Left renal cortex interstitium (tissue), 4 donors: ENCODE results near the gene TOLLIP. TPM values are rescaled to one million over a fixed set of nuclear protein-coding genes. Genes with fewer than 3 reads are reported as not detected.
"Not testable (repeated sequence)": the region's sequence is repeated elsewhere in the genome, so short reads cannot be mapped to it uniquely, and the experiment has no call there.

ENCODE experiments used
- DNase-seq, 4 donors: peaks; one replicate each; pipeline ENCODE4 v3.0.0-alpha.2; 2013; ENCODE audit warnings: low read depth in 4 of 4, low spot score in 2 of 4, missing footprints in 1 of 4
- polyA plus RNA-seq, 4 donors: library from polyadenylated mRNA; unstranded; fragments of 120-200 nt; gene quantifications; one replicate each; pipeline ENCODE4 v1.2.1, GENCODE V29; 2013; ENCODE audit not compliant: insufficient read length in 4 of 4

Gene TOLLIP
- polyA plus RNA-seq, 4 donors, result 33.0 to 51.5 (median 45.6) TPM

DNA sequence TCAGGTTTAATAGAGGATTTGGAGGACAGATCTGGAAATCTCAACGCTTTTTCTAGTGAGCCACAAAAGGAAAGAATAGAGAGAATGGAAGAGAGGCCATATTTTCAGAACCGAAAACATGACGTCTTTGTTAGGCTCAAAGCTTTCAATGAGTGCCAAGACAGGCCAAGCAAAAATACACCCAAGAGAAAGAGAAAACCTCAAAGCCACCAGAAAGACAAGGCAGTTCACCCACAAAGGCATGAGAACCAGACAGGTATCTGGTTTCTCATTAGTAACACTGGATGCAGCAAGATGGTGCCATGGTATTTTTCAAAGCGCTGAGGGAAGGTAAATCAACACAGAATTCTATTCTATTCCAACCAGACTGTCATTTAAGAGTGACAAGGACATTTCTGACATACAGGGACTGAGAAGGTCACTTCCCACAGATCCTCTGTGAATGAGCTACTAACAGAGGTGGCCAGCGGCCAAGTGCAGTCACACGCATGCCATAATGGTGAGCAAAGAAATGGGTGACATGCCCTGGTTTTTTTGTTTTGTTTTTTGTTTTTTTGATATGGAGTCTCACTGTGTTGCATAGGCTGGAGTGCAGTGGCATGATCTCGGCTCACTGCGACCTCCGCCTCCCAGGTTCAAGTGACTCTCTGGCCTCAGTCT is 41.9 kb downstream of the TOLLIP start:
- no peak for DNase-seq

DNA sequence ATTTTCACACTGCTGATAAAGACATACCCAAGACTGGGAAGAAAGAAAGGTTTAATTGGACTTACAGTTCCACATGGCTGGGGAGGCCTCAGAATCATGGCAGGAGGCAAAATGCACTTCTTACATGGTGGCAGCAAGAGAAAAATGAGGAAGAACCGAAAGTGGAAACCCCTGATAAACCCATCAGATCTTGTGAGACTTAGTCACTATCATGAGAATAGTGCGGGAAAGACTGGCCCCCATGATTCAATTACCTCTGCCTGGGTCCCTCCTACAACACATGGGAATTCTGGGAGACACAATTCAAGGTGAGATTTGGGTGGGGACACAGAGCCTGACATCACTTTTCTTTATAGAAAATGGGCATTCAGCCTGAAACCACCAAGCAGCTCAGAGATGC is 42.5 kb downstream of the TOLLIP start:
- DNase-seq, result not testable (repeated sequence)

DNA sequence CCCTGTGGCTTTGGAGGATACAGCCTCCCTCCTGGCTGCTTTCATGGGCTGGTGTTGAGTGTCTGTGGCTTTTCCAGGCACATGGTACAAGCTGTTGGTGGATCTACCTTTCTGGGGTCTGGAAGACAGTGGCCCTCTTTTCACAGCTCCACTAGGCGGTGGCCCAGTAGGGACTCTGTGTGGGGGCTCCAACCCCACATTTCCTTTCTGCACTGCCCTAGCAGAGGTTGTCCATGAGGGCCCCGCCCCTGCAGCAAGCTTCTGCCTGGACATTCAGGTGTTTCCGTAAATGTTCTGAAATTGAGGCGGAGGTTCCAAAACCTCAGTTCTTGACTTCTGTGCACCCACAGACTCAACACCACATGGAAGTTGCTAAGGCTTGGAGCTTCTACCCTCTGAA is 44.0 kb downstream of the TOLLIP start:
- not testable (repeated sequence) for DNase-seq

- peak in 1 of 4 donors; percentile 13 for DNase-seq
Measured at GRCh38 chr11:1264444-1264843, 45.0 kb downstream of the TOLLIP start.

GRCh38 chr11:1263010-1263409 is 46.4 kb downstream of the TOLLIP start:
- no peak for DNase-seq

DNA sequence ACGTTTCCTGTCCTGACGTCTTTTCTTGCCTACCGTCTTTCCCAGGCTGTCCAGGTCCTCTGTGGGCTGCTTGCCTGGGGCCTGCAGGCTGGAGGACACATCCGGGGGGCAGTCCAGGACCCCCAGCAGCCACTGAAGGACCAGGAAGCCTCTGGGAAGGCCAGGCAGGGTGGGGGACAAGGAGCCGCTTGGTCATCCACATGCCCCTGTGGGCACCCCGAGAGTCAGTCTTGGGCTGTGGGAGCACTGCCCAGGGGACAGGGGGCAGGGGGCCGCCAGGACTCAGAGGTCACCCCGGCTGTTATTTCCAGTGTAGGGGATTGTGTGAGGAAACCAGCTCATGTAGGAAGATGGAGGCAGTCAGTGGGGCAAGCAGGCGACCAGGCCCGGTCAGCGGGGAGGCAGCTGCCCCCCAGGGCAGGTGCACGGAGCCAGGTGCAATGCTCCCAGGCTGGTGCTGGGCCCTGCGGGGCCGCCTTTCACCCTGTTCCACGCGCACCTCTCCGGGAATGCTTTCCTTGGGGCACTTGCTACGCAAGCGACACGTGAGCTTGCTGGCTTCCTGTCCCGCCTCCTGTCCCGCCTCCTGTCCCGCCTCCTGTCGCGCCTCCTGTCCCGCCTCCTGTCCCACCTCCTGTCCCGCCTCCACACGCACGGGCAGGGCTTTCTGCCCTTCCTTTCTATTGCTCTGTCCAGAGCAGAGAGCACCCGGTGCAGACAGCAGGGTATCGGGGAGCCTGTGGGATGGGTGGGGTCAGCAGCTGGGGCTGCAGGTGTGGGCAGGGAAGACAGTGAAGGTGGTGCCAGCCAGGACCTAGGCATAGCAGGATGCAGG is 47.0 kb downstream of the TOLLIP start:
- DNase-seq, result peak; percentile 29 to 80 (median 72)

GRCh38 chr11:1261241-1262071 is 48.0 kb downstream of the TOLLIP start:
- DNase-seq, result no peak

- DNase-seq, result no peak
Measured at GRCh38 chr11:1260620-1261019, 48.8 kb downstream of the TOLLIP start.

DNA sequence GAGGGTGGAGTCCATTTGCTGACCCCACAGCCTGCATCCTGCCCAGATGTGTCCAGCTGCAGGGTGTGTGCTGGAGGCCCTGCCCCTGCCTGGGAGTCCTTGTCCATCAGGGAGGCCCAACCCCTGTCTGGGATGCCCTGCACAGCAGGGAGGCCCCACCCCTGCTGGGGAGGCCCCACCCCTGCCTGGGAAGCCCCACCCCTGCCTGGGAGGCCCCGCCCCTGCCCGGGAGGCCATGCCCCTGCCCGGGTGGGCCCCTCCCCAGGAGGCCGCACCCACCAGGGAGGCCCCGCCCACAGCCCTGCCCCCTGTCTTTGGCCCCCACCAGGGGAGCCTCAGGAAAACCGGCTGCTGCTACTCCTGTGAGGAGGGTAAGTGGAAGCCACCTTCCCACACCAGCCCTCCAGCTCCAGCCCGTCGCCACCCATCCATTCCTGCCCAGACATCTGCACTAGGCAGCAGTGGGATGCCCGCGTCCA is 49.4 kb downstream of the TOLLIP start:
- DNase-seq, result no peak

- DNase-seq, result no peak
Measured at GRCh38 chr11:1259561-1259960, 49.9 kb downstream of the TOLLIP start.

DNA sequence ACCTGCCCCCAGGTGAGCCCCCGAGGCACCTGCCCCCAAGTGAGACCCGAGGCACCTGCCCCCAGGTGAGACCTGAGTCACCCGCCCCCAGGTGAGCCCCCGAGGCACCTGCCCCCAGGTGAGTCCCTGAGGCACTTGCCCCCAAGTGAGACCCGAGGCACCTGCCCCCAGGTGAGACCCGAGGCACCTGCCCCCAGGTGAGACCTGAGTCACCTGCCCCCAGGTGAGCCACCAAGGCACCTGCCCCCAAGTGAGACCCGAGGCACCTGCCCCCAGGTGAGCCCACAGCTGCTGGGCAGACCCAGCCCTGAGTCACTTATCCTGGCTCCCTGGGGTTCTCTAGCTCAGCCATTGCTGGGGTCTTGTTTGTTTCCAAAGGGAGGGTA is 50.4 kb downstream of the TOLLIP start:
- DNase-seq, result no peak

- no peak for DNase-seq
Measured at GRCh38 chr11:1258401-1259075, 50.9 kb downstream of the TOLLIP start.

- DNase-seq, result no peak
Measured at GRCh38 chr11:1257916-1258315, 51.5 kb downstream of the TOLLIP start.

DNA sequence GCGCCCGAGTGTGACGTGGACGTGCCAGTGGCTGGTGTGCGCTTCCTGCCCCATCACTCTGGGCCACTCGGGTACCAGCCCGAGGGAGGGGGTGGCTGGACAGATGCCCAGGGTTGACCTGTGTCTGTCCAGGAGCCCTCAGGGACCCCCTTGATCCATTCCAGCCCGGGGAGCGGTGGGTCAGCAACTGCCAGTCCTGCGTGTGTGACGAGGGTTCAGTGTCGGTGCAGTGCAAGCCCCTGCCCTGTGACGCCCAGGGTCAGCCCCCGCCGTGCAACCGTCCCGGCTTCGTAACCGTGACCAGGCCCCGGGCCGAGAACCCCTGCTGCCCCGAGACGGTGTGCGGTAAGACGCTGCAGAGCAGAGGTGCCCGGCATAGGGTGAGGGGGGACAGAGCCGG is 52.1 kb downstream of the TOLLIP start:
- no peak for DNase-seq

- no peak for DNase-seq
Measured at GRCh38 chr11:1256257-1257045, 53.0 kb downstream of the TOLLIP start.

GRCh38 chr11:1255151-1255550 is 54.3 kb downstream of the TOLLIP start:
- DNase-seq, result no peak

GRCh38 chr11:1254733-1255132 is 54.7 kb downstream of the TOLLIP start:
- no peak for DNase-seq

GRCh38 chr11:1254086-1254648 is 55.3 kb downstream of the TOLLIP start:
- no peak for DNase-seq

DNA sequence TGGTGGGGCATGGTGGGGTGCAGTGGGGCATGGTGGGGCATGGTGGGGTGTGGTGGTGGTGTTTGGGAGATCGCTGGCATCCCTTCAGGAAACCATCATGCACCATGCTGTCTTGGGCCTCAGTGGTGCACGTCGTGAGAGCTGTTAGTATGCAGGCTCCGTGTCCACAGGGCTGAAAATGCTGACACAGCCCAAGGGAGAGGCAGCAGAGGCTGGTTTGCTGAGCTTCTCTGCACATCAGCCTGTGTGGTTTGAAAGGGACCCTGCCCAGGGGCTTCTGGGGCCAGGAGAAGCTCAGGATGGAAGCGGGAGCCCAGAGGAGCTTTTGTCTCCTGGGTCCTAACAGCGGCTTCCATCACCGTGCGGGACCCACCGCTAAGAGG is 56.3 kb downstream of the TOLLIP start:
- no peak for DNase-seq
